Measurements from ENCODE around the gene SLC27A5. TPM values are rescaled to one million over a fixed set of nuclear protein-coding genes. Genes with fewer than 3 reads are reported as not detected.
A peak's percentile ranks its signal among the peaks of the same experiment; 100 is the strongest.

The SLC27A5 gene
- polyA plus RNA-seq, 1 of the 3 experiments (the other 2 are of a cell fraction), result 57.3 TPM

DNA sequence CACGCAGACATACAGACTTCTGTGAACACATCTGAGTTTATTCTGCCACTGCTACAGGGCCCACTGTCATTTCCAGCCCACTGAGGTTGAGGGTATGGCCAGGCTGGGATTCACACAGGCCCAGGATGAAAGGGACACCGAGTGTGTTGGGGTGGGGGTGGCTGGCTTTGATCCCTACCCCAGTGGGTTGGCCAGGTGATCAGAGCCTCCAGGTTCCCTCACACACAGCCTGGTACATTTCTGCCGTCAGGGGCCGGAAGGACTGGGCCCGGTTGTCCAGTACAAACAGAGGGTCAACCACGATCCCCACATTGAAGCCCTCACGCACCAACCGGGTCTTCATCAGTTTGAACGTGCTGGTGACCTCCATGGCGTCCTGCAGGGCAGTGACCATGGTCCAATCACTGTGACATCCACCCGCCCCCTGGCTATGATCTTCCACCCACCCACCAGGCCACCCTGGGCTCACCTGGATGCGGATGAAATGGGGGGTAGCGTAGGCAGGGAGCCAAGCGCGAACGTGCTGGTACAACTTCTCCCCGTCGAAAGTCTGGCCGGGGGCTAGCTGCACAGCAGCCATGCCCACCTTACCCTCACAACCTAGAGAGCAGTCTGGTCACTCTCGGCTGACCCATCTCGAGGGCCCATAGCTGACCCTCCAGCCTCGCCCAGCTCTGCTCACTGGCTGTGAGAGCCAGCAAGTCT, 13.3 kb downstream of the SLC27A5 start:
- Histone ChIP-seq H3K4me2 (peak overlapping the region; percentile 84), H3K79me2 (ENCODE audit: insufficient read depth) (no peaks in the 10 kb centered on the region; the same call in 1 of the 2 replicates), H3F3A (replicated peaks; ENCODE audit: insufficient read depth) (peaks cover 3% of the 10 kb centered on the region), H3K36me3 (replicated peaks in 1 of 2; ENCODE audit: control insufficient read depth in 1 of 2, insufficient read depth in 2 of 2, low read length in 1 of 2) (no peaks in the 10 kb centered on the region), H3K4me3 (ENCODE audit: low read depth in 2 of 2, low read length in 1 of 2) (peak overlapping the region; percentile 58 to 77), H2AFZ (ENCODE audit: low read depth) (peak overlapping the region; percentile 71), H3K9me3 (no peaks in the 10 kb centered on the region), H4K20me1 (ENCODE audit: insufficient read depth) (no peaks in the 10 kb centered on the region), H3K4me1 (ENCODE audit: control insufficient read depth in 1 of 2, insufficient read depth in 2 of 2, low read depth in 1 of 2, low read length in 1 of 2) (peaks cover 0 to 24% of the 10 kb centered on the region in 2 experiments; a peak in 1 of 4 replicates), H3K9ac (peak overlapping the region; percentile 39; the same call in 1 of the 2 replicates), H3K9me2 (no peaks in the 10 kb centered on the region), H3K27me3 (ENCODE audit: insufficient read depth) (no peaks in the 10 kb centered on the region), H3K27ac (ENCODE audit: low read depth in 2 of 2, low read length in 1 of 2) (peak overlapping the region in 1 of 2 experiments; percentile 34; a peak in 1 of 4 replicates)
- 0 out of 2 replicates have a peak, but pooled peaks have one; percentile 1 for TF ChIP-seq NRF1 (IDR thresholded peaks at IDR 0.05; ENCODE audit: low read depth, low read length)
- TF ChIP-seq, protein P1, sequence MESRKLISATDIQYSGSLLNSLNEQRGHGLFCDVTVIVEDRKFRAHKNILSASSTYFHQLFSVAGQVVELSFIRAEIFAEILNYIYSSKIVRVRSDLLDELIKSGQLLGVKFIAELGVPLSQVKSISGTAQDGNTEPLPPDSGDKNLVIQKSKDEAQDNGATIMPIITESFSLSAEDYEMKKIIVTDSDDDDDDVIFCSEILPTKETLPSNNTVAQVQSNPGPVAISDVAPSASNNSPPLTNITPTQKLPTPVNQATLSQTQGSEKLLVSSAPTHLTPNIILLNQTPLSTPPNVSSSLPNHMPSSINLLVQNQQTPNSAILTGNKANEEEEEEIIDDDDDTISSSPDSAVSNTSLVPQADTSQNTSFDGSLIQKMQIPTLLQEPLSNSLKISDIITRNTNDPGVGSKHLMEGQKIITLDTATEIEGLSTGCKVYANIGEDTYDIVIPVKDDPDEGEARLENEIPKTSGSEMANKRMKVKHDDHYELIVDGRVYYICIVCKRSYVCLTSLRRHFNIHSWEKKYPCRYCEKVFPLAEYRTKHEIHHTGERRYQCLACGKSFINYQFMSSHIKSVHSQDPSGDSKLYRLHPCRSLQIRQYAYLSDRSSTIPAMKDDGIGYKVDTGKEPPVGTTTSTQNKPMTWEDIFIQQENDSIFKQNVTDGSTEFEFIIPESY (IDR thresholded peaks at IDR 0.05; ENCODE audit: borderline replicate concordance, low read depth), result no peak
- ChIA-PET CTCF (interaction anchor here (3.5 to 3.6 kb wide), 2 partner anchors 16 to 21 kb away, joined by 23 to 27 read pairs; partner anchors contain the start of gene ZBTB45), POLR2A (interaction anchor here (1.0 to 1.2 kb wide), 2 partner anchors 20 to 23 kb away, joined by 3 to 4 read pairs; partner anchors contain the start of gene ZNF446)
- WGBS (ENCODE audit: low lambda C conversion rate), result 41% methylated on average over 21 of the region's 22 CpGs
- DNase-seq, result no peak

DNA sequence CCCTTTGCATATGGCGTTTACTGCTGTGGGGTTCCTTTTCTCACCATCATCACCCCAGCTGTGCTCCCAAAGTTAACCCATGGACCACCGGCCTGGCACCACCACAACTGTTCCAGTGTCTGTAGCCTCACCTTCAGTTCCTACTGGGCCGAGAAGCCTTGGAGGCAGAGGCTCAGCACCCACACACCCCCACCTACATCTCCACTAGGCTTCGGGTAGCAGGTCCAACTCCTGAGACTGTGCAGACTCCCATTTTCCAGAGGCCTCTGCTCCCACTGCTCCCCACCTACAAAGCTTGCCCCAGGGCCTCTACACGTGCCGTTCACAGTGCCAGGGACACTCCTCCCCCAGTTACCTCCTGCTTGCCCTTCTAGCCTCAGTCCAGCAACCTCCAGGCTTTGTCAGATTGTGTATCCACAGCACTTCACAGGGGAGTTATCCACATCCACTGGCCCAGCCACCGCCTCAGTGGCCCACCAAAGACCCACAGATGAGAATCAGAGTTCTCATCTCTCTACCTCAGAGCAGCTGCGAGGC, 14.1 kb downstream of the SLC27A5 start:
- no peaks in the 10 kb centered on the region for H3K27me3 ChIP-seq (ENCODE audit: insufficient read depth)
- 79% methylated on average over 8 of the region's 8 CpGs for WGBS (ENCODE audit: low lambda C conversion rate)
- CTCF ChIA-PET, result no interaction called here
- H3K27ac ChIP-seq (ENCODE audit: low read depth in 2 of 2, low read length in 1 of 2), result no peak overlapping the region
- H3K4me2 ChIP-seq, result peak overlapping the region; percentile 84; the same call in 1 of the 2 replicates
- no peak overlapping the region for H2AFZ ChIP-seq (ENCODE audit: low read depth)
- TF ChIP-seq, protein P1 (IDR thresholded peaks at IDR 0.05; ENCODE audit: borderline replicate concordance, low read depth), result no peak
- TF ChIP-seq FOSL2 (IDR thresholded peaks at IDR 0.05; ENCODE audit: borderline replicate concordance, low read depth) (no peak), NFIC (IDR thresholded peaks at IDR 0.05; ENCODE audit: borderline replicate concordance) (no peak)
- TF ChIP-seq, protein P2, sequence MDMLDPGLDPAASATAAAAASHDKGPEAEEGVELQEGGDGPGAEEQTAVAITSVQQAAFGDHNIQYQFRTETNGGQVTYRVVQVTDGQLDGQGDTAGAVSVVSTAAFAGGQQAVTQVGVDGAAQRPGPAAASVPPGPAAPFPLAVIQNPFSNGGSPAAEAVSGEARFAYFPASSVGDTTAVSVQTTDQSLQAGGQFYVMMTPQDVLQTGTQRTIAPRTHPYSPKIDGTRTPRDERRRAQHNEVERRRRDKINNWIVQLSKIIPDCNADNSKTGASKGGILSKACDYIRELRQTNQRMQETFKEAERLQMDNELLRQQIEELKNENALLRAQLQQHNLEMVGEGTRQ (IDR thresholded peaks at IDR 0.05; ENCODE audit: borderline replicate concordance, low read depth, low read length), result no peak
- no peaks in the 10 kb centered on the region; the same call in 1 of the 2 replicates for H3K79me2 ChIP-seq (ENCODE audit: insufficient read depth)
- H3K9me3 ChIP-seq, result no peaks in the 10 kb centered on the region
- H3K4me3 ChIP-seq (ENCODE audit: low read depth in 2 of 2, low read length in 1 of 2), result peak overlapping the region; percentile 58 to 77; a peak in 3 of 4 replicates
- no peak for DNase-seq
- no peaks in the 10 kb centered on the region for H3K9me2 ChIP-seq
- POLR2A ChIA-PET, result no interaction called here
- peaks cover 0 to 24% of the 10 kb centered on the region in 2 experiments; a peak in 1 of 4 replicates for H3K4me1 ChIP-seq (ENCODE audit: control insufficient read depth in 1 of 2, insufficient read depth in 2 of 2, low read depth in 1 of 2, low read length in 1 of 2)
- H4K20me1 ChIP-seq (ENCODE audit: insufficient read depth), result no peaks in the 10 kb centered on the region
- no peaks in the 10 kb centered on the region for H3K36me3 ChIP-seq (replicated peaks in 1 of 2; ENCODE audit: control insufficient read depth in 1 of 2, insufficient read depth in 2 of 2, low read length in 1 of 2)
- H3F3A ChIP-seq (replicated peaks; ENCODE audit: insufficient read depth), result peaks cover 3% of the 10 kb centered on the region
- H3K9ac ChIP-seq, result no peak overlapping the region

Measured in SK-N-SH (cell line).